HS-27A (cell line): ENCODE results near the gene MISFA.
"Not testable (repeated sequence)": the region's sequence is repeated elsewhere in the genome, so short reads cannot be mapped to it uniquely, and the experiment has no call there.

ENCODE experiments used
- DNase-seq: peaks from one replicate; pipeline ENCODE4 v3.0.0-alpha.2; 2012; ENCODE audit warnings: low read depth, missing footprints

Gene MISFA

DNA sequence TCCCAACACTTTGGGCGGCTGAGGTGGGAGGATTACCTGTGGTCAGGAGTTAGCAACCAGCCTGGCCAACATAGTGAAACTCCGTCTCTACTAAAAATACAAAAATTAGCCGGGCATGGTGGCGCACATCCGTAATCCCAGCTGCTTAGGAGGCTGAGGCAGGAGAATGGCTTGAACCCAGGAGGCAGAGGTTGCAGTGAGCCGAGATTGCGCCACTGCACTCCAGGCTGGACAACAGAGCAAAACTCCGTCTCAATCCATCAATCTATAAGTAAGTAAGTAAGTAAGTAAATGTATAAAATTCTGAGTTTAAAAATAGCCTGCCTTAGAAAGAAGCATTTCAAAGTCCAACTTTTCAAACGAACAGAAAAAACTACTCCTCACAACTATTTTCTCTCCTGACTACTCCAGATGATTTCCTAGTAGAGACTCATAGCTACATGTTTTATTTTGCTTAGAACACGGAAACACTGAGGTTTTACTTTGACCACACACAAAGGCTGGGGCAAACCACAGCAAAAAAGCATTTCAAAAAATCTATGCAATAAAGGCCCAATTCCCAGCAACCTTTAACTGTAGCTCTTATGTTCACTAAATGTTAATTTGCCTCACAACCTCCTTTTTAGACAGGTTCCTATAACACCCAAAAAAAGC is 18.2 kb downstream of the MISFA start:
- DNase-seq: no peak

DNA sequence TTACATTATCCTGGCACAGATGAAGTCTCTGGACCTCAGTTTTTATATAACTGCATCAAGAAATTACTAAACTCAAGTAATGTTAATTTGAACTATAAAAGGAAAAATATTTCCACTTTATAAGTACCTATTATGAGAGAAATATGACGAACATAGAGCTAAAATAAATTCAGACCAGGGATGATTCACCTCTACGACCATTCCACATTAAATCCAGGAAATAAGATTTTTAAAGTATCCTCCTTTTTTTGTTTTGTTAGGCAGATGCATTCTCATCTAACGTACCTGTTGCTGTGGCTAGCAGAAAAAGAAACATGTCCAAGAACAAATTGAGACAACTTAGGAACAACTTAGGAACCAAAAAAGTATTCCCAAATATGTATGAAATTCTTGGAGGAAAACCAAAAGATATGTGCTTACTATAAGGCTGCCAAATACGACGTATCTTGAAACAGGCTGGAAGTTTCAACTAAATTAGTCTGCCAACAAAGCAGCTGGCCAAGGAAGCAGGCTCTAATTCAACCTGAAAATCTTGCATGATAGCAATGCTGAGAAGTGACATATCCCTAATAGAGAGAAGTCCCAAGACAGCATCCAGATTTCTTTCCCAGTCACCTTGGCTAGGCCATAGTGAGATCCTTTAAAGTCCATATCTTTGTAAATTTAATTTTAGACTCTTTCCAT is 18.9 kb downstream of the MISFA start:
- DNase-seq: no peak

DNA sequence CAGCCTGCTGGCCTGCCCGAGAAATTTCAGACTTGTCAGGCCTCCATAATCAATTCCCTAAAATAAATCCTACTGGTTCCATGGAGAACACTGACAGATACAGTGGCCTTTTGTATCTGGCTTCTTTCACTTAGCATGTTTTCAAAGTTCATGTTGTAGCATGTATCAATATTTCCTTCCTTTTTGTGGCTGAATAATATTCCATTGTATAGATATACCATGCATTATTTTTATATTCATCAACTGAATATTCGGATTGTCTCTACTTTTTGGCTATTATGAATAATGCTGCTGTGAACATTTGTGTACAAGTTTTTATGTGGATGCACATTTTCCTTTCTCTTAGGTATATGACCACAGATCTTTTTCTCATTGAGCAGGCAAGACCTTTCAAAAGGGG is 24.1 kb downstream of the MISFA start:
- no peak for DNase-seq

DNA sequence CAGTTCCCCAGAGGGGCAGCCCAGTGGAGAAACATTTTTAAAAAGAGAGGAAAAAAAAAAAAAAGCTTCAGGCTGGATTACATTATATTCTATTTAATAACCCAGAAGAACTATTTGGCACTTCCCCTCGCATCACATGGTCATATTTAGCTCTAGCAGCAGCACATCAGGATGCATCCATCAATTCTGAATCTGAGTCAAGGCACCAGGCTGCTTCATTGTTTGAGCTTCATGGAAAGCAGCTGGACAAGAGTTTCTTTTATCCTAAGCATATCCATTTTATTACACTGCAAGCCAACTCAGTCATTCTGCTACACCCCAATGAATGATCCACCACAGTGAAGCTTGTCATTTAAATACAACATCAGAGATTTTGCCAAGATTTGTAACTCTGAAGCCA is 24.6 kb downstream of the MISFA start:
- no peak for DNase-seq

DNA sequence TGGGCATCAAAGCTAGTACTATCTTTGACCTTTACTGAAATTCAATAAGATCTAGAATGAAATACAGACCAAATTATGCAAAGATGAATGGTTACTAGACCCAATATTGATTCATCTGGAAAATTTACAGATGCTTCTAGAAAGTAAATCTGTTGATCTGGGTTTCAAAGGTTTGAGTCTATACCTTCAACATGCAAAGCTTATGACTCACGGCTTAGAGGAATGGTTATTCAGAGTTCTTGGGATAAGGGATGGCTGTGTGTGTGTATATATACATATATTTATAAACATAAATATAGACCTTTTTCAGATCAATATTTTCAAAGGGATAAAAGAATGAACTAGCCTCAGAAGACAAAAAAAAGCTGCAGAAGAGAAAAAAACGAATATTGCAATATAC is 33.3 kb downstream of the MISFA start:
- DNase-seq: no peak

DNA sequence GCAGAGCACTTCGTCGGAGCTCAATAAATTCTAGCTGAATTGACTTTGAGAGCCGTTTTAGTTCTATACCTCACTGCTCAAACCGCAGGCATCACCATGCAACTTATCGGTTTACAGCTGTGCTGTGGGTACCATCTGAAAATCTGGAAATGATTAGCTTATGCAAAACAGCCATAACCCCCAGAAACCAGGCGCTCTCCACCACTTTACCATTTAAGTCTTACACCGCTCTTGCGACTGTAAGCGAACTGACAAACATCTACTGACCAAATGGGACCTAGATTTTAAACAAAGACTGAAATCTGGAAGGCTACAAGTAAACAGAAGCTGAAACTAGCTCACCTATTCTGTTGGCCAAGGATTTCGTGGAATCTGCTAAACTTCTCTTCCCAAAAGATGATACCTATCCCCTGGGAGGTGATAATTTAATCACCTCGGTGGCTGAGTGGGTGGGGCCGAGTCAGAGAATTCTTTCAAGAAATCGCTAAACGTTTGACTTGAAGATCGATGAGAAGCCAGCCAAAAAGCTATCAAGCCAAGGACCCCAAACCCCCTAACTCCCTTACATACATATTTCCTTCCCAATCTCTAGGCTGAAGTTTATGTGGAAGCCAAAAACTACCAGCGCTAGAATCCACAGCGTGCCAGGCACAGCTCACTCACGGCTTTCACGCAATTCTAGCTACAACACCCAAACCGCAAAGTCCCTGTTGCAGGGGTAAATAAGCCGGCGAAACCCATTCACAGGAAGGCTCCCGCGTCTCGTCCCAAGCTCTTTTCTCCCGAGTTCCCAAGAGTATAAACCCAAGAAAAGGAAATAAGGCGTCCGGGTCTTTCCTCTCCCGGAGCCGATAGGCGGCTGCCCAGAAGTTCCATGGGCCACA is 33.9 kb downstream of the MISFA start:
- DNase-seq: no peak

DNA sequence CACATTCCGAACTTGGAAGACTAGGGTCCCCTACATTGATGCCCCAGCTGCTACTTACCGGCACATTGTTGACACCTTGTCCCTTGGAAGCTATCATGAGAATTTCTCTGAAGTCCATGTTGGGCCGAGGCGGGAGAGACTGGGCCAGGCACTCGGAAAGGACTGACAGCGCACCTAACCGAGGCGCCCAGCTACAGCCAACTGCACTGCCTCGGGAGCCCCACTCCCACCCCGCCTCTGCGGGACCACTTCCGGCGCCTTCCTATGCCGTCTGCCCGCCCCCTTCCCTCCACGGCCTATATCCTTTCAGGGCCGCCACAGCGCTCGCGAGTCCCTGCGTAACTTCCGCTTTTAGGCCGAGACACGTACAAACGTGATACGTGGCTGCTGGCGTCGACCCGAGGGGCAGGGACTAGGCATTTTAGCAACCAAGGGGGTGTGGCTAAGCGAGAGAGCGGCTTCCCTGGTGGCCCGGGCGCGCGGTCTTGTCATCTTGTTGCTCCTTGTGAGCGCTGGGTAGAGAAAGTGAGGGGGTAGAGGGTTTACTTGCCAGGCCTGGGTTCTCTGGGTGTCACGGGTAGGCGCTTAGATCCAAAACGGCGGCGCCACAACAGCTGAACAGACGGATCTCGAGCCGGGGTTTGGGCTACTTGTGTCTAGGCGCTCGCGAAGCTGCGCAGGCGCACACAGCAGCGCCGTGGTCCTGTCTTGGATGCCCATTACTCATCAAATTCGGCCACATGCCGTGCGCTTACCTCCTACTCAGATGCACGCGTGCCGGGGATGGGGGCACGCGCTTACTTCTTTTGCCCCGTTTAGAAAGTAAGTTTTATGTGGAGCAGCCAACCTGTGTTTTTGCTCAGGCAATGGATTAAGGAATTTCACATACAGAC is 34.8 kb downstream of the MISFA start, which contains the start of gene SPTY2D1:
TSS of gene SPTY2D1 (minus strand) at position 203 of the 893 bp plus-strand sequence. CDS start at position 118, 85 bp downstream.
- DNase-seq: peak; percentile 98

DNA sequence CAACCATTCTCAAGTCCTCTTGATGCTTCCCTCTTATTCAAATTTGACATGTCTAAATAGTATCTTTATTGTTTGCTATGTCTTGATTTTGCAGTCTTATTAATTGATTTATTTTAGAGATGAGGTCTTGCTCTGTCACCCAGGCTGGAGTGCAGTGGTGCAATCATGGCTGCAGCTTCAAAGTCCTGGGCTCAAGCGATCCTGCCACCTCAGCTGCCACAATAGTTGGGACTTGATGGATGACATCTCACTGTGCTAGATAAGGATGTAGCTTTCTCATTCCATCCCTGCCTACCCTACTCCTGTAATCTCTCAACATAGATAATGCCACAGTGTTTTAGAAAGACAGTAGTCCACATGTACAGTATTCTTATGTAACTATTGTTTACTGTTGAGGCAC is 42.1 kb downstream of the MISFA start:
- no peak for DNase-seq

DNA sequence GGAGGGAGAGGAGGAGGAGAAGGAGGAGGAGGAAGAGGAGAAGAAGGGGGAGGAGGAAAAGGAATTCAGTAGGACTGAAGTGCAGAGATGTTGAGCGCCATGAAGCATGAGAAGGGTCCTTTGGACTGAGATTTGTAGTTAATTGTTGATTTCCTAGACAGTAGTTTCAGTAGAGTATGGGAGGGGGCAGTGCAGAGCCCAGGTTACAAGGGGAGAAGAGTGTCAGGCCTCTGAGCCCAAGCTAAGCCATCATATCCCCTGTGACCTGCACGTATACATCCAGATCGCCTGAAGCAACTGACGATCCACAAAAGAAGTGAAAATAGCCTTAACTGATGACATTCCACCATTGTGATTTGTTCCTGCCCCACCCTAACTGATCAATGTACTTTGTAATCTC is 43.4 kb downstream of the MISFA start:
- not testable (repeated sequence) for DNase-seq

DNA sequence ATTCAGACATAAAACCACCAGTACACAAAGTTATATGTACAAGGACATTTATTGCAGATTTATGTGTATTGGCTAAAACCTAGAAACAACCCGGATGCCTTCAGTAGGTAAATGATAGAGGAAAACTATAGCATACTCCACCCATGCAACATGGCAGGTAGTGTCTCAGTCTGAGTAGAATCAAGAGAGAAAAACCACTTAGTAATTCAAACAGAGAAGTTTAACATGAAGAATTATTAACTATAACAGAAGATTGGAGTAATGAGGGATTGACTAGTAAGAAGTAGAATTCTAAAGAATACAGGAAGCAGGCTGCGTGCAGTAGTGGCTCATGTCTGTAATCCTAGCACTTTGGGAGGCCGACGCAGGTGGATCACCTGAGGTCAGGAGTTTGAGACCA is 50.8 kb downstream of the MISFA start:
- DNase-seq: no peak

DNA sequence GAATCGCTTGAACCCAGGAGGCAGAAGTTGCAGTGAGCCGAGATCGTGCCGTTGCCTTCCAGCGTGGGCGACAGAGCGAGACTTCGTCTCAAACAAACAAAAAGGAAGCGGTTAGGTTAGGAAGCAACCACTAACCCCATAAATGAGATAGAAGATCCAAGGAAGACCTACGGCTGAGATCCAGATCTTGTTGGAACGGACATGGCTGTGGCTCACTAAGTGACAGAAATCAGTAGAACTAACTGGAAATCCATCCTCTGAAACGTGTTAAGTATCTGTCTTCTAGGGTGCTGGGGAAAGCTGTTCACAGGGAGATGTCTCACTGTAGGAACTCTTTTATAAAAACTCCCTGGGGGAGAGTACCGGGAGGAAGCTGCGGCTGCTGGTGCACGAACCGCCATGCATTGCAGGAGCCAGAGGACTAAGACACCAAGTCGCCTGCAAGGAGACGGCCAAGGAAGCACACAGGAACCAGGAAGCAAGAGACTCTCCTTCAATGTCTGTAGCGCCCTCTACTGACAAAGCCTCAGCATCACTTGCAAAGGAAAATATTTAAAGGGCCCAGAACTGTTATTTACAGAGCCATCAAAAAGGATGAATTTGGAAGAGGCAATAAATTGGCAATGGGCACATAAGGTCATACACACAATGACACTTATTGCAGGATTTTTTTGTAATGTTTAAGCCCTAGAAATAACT is 51.4 kb downstream of the MISFA start:
- peak; percentile 20 for DNase-seq
